Measurements from ENCODE around the gene TUBB4B.
"Not testable (repeated sequence)": the region's sequence is repeated elsewhere in the genome, so short reads cannot be mapped to it uniquely, and the experiment has no call there.

Gene TUBB4B

DNA sequence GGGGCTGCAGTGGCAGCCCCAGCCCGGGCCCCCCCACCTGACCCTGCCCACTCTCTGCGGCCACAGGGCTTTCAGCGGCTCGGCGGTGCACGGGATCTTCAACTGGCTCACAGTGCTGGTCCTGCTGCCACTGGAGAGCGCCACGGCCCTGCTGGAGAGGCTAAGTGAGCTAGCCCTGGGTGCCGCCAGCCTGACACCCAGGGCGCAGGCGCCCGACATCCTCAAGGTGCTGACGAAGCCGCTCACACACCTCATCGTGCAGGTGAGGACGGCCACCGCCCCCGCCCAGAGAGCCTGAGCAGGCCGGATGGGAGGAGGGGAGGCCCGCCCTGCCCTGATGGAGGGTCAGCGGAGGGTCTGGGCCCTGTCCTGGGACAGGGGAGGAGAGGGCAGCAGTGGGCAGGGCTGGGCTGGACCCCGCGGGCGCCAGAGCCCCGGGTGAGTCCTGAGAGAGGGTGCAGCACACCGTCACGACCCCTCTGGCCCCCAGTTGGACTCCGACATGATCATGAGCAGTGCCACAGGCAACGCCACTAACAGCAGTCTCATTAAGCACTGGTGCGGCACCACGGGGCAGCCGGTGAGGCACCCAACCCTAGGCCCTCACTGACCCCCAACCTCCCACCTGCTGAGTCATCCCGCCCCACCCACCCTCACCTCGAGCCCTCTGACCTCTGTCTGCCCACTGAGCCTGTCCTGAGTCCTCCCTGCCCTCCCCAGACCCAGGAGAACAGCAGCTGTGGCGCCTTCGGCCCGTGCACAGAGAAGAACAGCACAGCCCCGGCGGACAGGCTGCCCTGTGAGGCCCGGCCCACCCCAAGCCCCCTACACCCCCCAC lies 7.7 kb upstream of the TUBB4B start:
- no peaks in the 10 kb centered on the region for H3K36me3 Mint-ChIP-seq (ENCODE audit: low read depth)
- H3K27me3 Mint-ChIP-seq, result peaks cover 54% of the 10 kb centered on the region
- peaks cover 22% of the 10 kb centered on the region for H3K4me1 Mint-ChIP-seq (ENCODE audit: low read depth)
- H3K4me3 Mint-ChIP-seq, result no peak overlapping the region
- H3K27ac Mint-ChIP-seq, result no peak overlapping the region
- intact Hi-C loops (cut with micrococcal nuclease), result no loop called here
- no peaks in the 10 kb centered on the region for H3K9me3 Mint-ChIP-seq

DNA sequence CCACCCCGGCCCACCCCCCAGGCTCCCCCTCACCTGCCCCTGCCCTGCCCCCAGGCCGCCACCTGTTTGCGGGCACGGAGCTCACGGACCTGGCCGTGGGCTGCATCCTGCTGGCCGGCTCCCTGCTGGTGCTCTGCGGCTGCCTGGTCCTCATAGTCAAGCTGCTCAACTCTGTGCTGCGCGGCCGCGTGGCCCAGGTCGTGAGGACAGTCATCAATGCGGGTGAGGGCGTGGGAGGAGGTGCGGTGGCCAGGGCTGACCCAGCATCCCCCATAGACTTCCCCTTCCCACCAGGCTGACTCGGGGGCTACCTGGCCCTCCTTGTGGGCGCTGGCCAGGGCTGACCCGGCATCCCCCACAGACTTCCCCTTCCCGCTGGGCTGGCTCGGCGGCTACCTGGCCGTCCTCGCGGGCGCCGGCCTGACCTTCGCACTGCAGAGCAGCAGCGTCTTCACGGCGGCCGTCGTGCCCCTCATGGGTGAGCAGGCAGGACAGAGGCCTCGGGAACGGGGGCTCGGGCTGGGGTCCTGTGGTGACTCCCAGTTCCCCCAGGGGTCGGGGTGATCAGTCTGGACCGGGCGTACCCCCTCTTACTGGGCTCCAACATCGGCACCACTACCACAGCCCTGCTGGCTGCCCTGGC lies 6.9 kb upstream of the TUBB4B start:
- no peak overlapping the region for H3K4me3 Mint-ChIP-seq
- no peaks in the 10 kb centered on the region for H3K9me3 Mint-ChIP-seq
- no peak overlapping the region for H3K27ac Mint-ChIP-seq
- peaks cover 5% of the 10 kb centered on the region for H3K36me3 Mint-ChIP-seq (ENCODE audit: low read depth)
- intact Hi-C loops (cut with micrococcal nuclease), result no loop called here
- H3K4me1 Mint-ChIP-seq (ENCODE audit: low read depth), result peaks cover 30% of the 10 kb centered on the region
- peaks cover 46% of the 10 kb centered on the region for H3K27me3 Mint-ChIP-seq

GRCh38 chr9:137234758-137235423 lies 6.2 kb upstream of the TUBB4B start:
- peaks cover 39% of the 10 kb centered on the region for H3K27me3 Mint-ChIP-seq
- H3K36me3 Mint-ChIP-seq (ENCODE audit: low read depth), result peaks cover 6% of the 10 kb centered on the region
- no peak overlapping the region for H3K27ac Mint-ChIP-seq
- intact Hi-C loops (cut with micrococcal nuclease), result no loop called here
- H3K4me3 Mint-ChIP-seq, result no peak overlapping the region
- peaks cover 32% of the 10 kb centered on the region for H3K4me1 Mint-ChIP-seq (ENCODE audit: low read depth)
- H3K9me3 Mint-ChIP-seq, result no peaks in the 10 kb centered on the region

DNA sequence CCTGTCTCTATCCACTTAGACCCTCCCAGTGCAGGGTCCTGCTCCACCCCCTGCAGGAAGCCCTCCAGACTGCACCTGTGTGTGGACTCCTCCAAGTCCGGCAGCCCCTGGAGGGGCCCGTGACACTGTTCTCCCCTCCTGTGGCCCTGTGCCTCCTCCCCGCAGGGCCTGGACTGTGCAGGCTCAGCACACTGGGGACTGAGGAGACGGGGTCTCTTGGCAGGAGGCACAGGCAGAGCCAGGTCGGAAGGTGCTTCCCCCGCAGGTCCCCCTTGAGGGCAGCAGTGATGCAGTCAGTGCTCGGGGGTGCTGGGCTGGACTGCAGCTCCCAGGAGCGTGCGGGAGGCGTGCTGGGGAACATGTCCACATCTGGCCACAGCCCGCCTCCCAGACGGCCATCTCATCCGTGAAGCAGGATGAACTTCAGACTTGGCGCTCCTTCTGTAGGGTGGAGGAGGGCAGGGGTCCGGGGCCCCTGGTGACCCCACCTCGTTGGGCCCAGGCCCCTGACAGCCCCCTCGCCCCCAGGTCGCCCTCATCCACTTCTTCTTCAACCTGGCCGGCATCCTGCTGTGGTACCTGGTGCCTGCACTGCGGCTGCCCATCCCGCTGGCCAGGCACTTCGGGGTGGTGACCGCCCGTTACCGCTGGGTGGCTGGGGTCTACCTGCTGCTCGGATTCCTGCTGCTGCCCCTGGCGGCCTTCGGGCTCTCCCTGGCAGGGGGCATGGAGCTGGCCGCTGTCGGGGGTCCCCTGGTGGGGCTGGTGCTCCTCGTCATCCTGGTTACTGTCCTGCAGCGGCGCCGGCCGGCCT lies 5.5 kb upstream of the TUBB4B start:
- H3K36me3 Mint-ChIP-seq (ENCODE audit: low read depth), result peaks cover 6% of the 10 kb centered on the region
- peaks cover 34% of the 10 kb centered on the region for H3K27me3 Mint-ChIP-seq
- H3K27ac Mint-ChIP-seq, result no peak overlapping the region
- no peak overlapping the region for H3K4me3 Mint-ChIP-seq
- no peaks in the 10 kb centered on the region for H3K9me3 Mint-ChIP-seq
- peaks cover 32% of the 10 kb centered on the region for H3K4me1 Mint-ChIP-seq (ENCODE audit: low read depth)
- intact Hi-C loops (cut with micrococcal nuclease), result no loop called here

DNA sequence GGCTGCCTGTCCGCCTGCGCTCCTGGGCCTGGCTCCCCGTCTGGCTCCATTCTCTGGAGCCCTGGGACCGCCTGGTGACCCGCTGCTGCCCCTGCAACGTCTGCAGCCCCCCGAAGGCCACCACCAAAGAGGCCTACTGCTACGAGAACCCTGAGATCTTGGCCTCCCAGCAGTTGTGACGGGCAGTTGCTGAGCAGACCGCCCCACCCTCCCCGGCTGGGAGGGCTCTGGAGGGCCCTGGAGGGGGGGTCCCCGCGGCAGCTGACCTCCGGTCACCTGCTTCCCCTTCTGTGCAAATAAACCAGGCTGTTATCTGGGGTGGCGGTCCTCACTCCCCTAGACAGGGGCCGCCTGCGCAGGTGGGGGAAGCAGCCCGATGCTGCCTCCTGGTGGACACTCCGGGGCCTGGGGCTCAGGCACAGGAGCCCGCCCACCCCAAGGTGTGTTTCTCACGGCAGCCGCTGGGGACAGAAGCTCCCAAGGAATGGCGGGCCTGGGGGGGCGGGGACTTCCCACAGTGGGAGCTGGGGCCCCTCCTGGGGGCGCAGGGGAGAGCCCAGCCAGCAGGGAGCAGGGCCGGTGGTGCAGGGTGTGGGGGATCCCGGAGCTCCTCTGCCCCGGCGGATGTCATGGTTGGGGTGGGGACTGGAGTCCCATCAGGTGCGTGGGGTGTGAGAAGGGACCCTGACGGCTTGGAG lies 4.7 kb upstream of the TUBB4B start:
- Mint-ChIP-seq H3K4me1 (ENCODE audit: low read depth) (peaks cover 32% of the 10 kb centered on the region), H3K36me3 (ENCODE audit: low read depth) (peaks cover 12% of the 10 kb centered on the region), H3K9me3 (no peaks in the 10 kb centered on the region), H3K27ac (no peak overlapping the region), H3K4me3 (no peak overlapping the region), H3K27me3 (peaks cover 31% of the 10 kb centered on the region)
- intact Hi-C loops (cut with micrococcal nuclease), result no loop called here

- peaks cover 32% of the 10 kb centered on the region for H3K4me1 Mint-ChIP-seq (ENCODE audit: low read depth)
- H3K36me3 Mint-ChIP-seq (ENCODE audit: low read depth), result peaks cover 16% of the 10 kb centered on the region
- intact Hi-C loops (cut with micrococcal nuclease), result no loop called here
- H3K27ac Mint-ChIP-seq, result no peak overlapping the region
- H3K4me3 Mint-ChIP-seq, result no peak overlapping the region
- peaks cover 28% of the 10 kb centered on the region for H3K27me3 Mint-ChIP-seq
- no peaks in the 10 kb centered on the region for H3K9me3 Mint-ChIP-seq
Observed at GRCh38 chr9:137236936-137237421, 4.1 kb upstream of the TUBB4B start.

- intact Hi-C loops (cut with micrococcal nuclease), result no loop called here
- Mint-ChIP-seq H3K4me1 (ENCODE audit: low read depth) (peaks cover 42% of the 10 kb centered on the region), H3K27me3 (peaks cover 20% of the 10 kb centered on the region), H3K27ac (no peak overlapping the region), H3K36me3 (ENCODE audit: low read depth) (peaks cover 27% of the 10 kb centered on the region), H3K9me3 (no peaks in the 10 kb centered on the region), H3K4me3 (no peak overlapping the region)
Observed at GRCh38 chr9:137237759-137238726, 3.0 kb upstream of the TUBB4B start.

- Mint-ChIP-seq H3K36me3 (ENCODE audit: low read depth) (peaks cover 39% of the 10 kb centered on the region), H3K27me3 (peaks cover 14% of the 10 kb centered on the region), H3K4me3 (peak overlapping the region; percentile 78), H3K27ac (peak overlapping the region; percentile 90), H3K4me1 (ENCODE audit: low read depth) (peaks cover 57% of the 10 kb centered on the region)
- H3K9me3 Mint-ChIP-seq; intact Hi-C loops (cut with micrococcal nuclease): not testable (repeated sequence)
Observed at GRCh38 chr9:137239541-137240200, 1.4 kb upstream of the TUBB4B start.

- Mint-ChIP-seq H3K4me3 (peak overlapping the region; percentile 78), H3K36me3 (ENCODE audit: low read depth) (peaks cover 39% of the 10 kb centered on the region), H3K27ac (peak overlapping the region; percentile 90), H3K9me3 (no peaks in the 10 kb centered on the region), H3K27me3 (peaks cover 7% of the 10 kb centered on the region), H3K4me1 (ENCODE audit: low read depth) (peaks cover 57% of the 10 kb centered on the region)
- intact Hi-C loops (cut with micrococcal nuclease), result no loop called here
Observed at GRCh38 chr9:137240318-137240840, 708 bp upstream of the TUBB4B start.

DNA sequence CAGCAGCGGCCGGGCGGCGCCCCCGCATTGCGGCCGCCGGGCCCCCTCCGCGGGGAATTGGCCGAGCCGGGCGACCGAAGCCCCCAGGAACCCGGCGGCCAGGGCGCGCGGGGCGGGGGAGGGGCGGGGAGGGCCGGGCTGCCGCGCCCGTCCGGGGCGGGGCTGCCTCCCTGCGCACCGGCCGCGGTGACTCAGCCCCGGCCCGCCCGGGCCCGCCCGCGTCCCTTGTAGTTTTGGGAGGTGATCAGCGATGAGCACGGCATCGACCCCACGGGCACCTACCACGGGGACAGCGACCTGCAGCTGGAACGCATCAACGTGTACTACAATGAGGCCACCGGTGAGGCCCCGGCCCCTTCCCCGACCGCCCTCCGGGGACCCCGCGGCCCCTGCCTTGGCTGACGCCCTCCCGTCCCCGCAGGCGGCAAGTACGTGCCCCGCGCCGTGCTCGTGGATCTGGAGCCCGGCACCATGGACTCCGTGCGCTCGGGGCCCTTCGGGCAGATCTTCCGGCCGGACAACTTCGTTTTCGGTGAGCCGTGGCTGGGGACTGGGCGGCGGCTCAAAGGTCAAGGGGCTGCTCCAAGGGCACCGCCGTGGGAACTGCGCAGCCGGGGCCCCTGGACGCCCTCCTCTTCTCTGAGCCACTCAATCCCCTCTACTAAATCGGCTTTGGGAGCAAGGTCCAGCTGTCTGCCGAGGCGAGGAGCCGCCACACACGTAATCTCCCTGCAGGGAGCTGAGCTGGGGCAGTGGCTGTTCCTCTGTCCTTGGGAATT lies 592 bp downstream of the TUBB4B start:
- intact Hi-C loops (cut with micrococcal nuclease), result loop anchor here (1.0 kb wide), 1 partner anchor 14 kb away; the partner anchor contains the start of gene NELFB

More for the DNA sequence above, 592 bp downstream of the TUBB4B start:
- Mint-ChIP-seq H3K36me3 (ENCODE audit: low read depth) (peaks cover 39% of the 10 kb centered on the region), H3K4me3 (peak overlapping the region; percentile 86), H3K27me3 (no peaks in the 10 kb centered on the region), H3K9me3 (no peaks in the 10 kb centered on the region), H3K4me1 (ENCODE audit: low read depth) (peaks cover 50% of the 10 kb centered on the region), H3K27ac (peak overlapping the region; percentile 90)

Data from dendritic cell treated with granulocyte-macrophage colony-stimulating factor and Interleukin-4, amounts not matched to agents 40 ng/mL and 50 ng/mL, for 4 days (primary cell).